SJCRH30 (cell line): Measurements from ENCODE around the gene MME. TPM values are rescaled to one million over a fixed set of nuclear protein-coding genes. Genes with fewer than 3 reads are reported as not detected.
A peak's percentile ranks its signal among the peaks of the same experiment; 100 is the strongest.
"Not testable (repeated sequence)": the region's sequence is repeated elsewhere in the genome, so short reads cannot be mapped to it uniquely, and the experiment has no call there.

Experiments used
- DNase-seq, 2 experiments: peaks; one replicate each; pipeline ENCODE4 v3.0.0-alpha.2; 2015 to 2020
- H3K27ac ChIP-seq: fragments of 250-450 bp; sonication (Bioruptor Pico); 2 replicates; pipeline ENCODE4 v1.5.1; 2020; ENCODE audit warnings: mild to moderate bottlenecking, moderate library complexity
- H3K27me3 ChIP-seq: fragments of 250-450 bp; sonication (Bioruptor Pico); 2 replicates; pipeline ENCODE4 v1.5.1; 2020; ENCODE audit warnings: mild to moderate bottlenecking, moderate library complexity
- H3K36me3 ChIP-seq: fragments of 250-450 bp; sonication (Bioruptor Pico); 2 replicates; pipeline ENCODE4 v1.5.1; 2020; ENCODE audit warnings: mild to moderate bottlenecking, moderate library complexity
- H3K4me1 ChIP-seq: fragments of 250-450 bp; sonication (Bioruptor Pico); 2 replicates; pipeline ENCODE4 v1.5.1; 2020; ENCODE audit warnings: mild to moderate bottlenecking, moderate library complexity
- H3K4me3 ChIP-seq: fragments of 250-450 bp; sonication (Bioruptor Pico); 2 replicates; pipeline ENCODE4 v1.5.1; 2020; ENCODE audit warnings: mild to moderate bottlenecking, moderate library complexity
- H3K9me3 ChIP-seq: fragments of 250-450 bp; sonication (Bioruptor Pico); replicated peaks from 2 replicates; pipeline ENCODE4 v1.5.1; 2020; ENCODE audit warnings: mild to moderate bottlenecking, moderate library complexity
- total RNA-seq: library from RNA; depleted of rRNA; stranded (reverse); fragments of >200 nt; shearing (Covaris generic); gene quantifications from 2 replicates; pipeline ENCODE4 v1.2.3, GENCODE V29; 2014

Gene MME
- total RNA-seq, 1 experiment from 2014 or later: 71.5 TPM

DNA sequence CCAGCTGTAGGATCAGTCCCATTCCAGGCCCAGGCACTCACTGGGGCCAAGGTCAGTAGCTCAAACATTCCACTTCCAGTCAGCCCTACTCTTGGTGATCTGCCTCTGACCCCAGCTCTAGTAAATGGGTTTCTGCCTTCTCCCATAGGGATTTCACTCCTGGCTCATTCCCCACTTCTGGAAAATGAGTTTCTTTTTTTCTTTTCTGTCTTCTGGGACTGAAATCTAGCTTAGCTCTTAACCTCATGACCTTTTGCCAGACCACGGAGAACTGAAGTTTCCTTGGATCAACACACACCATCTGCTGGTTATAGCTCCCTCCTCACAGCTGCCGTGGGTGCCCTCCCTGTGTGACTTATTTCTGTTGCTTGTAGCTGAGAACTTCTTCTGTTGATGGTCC lies 21.3 kb downstream of the MME start:
- Histone ChIP-seq H3K9me3 (peaks cover 9% of the 10 kb centered on the region), H3K36me3 (peaks cover 5% of the 10 kb centered on the region; the same call in 1 of the 2 replicates), H3K4me1 (peaks cover 5% of the 10 kb centered on the region; the same call in 1 of the 2 replicates), H3K27ac (no peak overlapping the region), H3K4me3 (no peak overlapping the region), H3K27me3 (no peaks in the 10 kb centered on the region)
- DNase-seq: peak; percentile 32 to 44

DNA sequence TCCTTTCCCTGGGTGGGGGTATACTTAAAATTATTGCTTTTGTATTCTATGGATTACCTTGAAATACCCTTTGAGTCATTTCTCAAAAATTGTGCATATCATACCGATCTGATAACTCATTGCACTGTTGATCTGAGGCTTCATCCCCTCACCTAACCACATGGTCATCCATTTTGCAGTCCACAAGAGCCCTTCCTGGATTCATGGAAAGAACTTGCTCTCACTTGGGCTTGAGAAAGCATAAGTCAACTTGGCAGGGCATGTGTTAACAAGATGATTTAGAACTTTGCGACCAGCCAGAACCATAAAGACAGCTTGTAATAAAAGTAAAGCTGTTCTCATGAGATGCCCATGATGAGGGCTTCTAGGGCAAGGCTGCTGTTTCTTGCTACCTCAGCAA lies 22.2 kb downstream of the MME start:
- Histone ChIP-seq H3K27ac (no peak overlapping the region), H3K4me3 (no peak overlapping the region), H3K36me3 (peaks cover 5% of the 10 kb centered on the region; the same call in 1 of the 2 replicates), H3K9me3 (peaks cover 9% of the 10 kb centered on the region), H3K4me1 (peaks cover 5% of the 10 kb centered on the region; the same call in 1 of the 2 replicates), H3K27me3 (no peaks in the 10 kb centered on the region)
- DNase-seq: no peak

DNA sequence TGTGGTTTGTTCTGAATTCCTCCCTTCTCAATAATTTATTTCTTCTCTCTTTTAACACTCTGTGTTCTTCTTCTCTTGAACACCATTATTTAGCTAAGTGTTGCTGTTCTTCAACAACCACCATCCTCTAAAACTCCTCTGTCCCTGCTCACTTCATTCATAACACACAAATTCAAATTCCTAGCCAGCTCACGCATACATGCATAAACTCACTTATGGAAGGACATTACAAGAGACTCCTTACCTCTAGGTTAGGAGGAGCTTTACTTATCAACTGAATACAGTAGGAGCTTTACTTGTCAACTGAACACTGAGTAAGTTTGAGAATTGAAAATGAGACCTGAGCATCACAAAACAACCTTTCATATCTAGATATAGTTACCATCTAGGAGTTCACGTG lies 23.6 kb downstream of the MME start:
- H3K36me3 ChIP-seq: peaks cover 5% of the 10 kb centered on the region; the same call in 1 of the 2 replicates
- H3K27me3 ChIP-seq: no peaks in the 10 kb centered on the region
- H3K4me1 ChIP-seq: peaks cover 5% of the 10 kb centered on the region; the same call in 1 of the 2 replicates
- no peak for DNase-seq
- H3K4me3 ChIP-seq: no peak overlapping the region
- H3K9me3 ChIP-seq: peaks cover 9% of the 10 kb centered on the region
- H3K27ac ChIP-seq: no peak overlapping the region

DNA sequence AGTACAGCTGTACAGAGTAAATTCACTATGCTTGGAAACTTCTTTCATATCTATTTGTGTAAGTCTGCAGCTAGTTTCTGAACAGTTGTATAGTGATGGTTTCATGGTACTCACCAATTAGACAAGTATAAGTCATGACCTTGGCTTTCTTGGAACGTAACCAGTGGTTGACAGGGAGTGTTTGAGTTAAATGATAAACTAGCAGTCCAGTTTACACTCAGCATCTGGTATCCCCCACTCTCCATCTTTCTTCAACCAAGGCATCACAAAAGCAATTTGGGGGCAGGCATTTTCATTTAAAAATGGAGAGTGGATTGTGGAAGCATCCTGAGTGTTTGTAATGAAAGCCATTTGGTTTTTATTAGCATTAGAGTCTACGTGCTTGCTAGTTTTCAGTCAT lies 26.0 kb downstream of the MME start:
- no peak for DNase-seq

DNA sequence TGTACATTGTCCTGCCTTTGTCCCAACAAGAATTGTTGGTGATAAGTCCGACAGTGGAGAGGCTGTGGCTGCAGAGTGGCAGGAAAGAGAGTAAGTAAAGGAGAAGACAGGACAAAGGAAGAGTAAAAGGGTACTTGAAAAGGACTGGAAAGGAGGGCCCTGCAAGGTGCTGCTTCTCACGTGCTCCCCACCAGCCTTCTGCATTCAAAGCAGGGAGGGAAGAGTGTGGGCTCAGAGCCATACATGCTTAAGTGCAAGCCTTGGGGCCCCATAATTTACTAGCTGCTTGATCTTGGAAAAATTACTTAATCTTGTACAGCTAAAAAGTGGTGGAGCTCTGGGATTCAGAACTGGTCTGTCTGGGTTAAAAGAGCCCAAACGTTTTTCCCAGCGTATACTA lies 29.9 kb downstream of the MME start:
- Histone ChIP-seq H3K27me3 (no peaks in the 10 kb centered on the region), H3K27ac (no peak overlapping the region), H3K4me1 (no peaks in the 10 kb centered on the region), H3K4me3 (no peak overlapping the region), H3K9me3 (no peaks in the 10 kb centered on the region), H3K36me3 (no peaks in the 10 kb centered on the region)
- no peak for DNase-seq

More for the DNA sequence above, 26.0 kb downstream of the MME start:
- Histone ChIP-seq H3K4me1 (peaks cover 3% of the 10 kb centered on the region; the same call in 1 of the 2 replicates), H3K27ac (no peak overlapping the region), H3K36me3 (no peaks in the 10 kb centered on the region), H3K9me3 (no peaks in the 10 kb centered on the region), H3K27me3 (no peaks in the 10 kb centered on the region), H3K4me3 (no peak overlapping the region)

DNA sequence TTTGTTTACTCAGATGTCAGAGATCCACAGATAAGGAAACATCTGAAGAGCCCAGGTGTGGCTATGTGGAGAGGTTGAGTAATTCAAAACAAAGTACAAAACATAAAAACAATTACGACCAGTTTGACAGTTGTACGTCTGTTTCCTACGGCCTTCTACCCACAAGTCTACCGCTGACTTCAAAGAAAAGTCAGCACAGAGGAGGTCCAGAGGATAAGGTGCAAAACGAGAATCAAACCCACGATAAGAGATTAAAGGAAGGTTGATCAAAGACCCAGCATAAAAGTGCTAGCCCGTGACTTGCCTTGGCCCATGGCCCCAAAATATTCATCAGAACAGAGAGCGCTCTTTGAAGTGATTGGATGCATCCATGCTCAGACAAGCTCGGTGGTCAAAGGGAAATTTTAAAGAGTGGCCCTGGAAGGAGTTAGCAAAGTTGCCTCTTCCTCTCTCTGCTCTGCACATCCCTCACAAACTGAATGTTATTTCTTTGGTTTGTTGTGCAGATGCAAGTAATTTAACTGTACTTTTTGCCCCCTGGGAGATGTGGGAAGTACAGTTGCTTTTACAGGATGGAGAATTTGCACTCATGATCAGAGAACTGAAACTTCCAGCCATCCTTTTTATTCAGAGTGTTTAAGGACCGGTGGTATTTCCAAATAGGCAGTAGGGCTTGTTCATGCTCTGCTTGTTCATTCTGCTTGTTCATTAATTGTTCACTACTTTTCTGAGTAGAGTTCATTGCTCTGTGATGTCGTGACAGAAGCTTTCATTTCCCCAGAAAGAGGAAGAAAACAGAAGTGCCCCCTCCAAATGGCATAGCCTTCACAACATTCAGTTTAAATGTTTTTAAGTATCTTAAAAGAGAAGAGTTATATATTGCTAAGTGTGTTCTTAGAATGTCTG lies 31.1 kb downstream of the MME start:
- no peaks in the 10 kb centered on the region for H3K9me3 ChIP-seq
- no peak overlapping the region for H3K27ac ChIP-seq
- no peaks in the 10 kb centered on the region for H3K27me3 ChIP-seq
- H3K36me3 ChIP-seq: no peaks in the 10 kb centered on the region
- no peaks in the 10 kb centered on the region for H3K4me1 ChIP-seq
- DNase-seq: no peak
- H3K4me3 ChIP-seq: no peak overlapping the region

DNA sequence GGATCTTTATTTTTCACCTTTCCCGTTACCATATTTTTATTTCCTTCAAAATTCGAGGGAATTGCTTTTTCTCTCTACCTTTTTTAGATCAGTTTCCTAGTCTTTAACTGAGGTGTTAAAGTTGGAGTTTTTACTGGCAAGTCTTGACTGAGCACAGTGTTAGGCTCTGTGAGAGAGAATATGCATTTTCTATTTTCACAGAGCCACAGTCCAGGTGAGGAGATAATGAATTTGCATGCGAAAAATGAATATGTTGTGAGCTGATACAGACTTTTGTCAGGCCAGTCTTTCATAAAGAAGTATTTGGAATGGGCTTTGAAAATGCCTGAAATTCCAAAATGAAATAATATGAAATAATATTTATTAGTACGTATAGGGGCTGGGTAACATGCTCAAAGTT lies 31.9 kb downstream of the MME start:
- H3K36me3 ChIP-seq: no peaks in the 10 kb centered on the region
- H3K9me3 ChIP-seq: no peaks in the 10 kb centered on the region
- DNase-seq: no peak
- no peak overlapping the region for H3K27ac ChIP-seq
- no peaks in the 10 kb centered on the region for H3K4me1 ChIP-seq
- no peak overlapping the region for H3K4me3 ChIP-seq
- no peaks in the 10 kb centered on the region for H3K27me3 ChIP-seq

DNA sequence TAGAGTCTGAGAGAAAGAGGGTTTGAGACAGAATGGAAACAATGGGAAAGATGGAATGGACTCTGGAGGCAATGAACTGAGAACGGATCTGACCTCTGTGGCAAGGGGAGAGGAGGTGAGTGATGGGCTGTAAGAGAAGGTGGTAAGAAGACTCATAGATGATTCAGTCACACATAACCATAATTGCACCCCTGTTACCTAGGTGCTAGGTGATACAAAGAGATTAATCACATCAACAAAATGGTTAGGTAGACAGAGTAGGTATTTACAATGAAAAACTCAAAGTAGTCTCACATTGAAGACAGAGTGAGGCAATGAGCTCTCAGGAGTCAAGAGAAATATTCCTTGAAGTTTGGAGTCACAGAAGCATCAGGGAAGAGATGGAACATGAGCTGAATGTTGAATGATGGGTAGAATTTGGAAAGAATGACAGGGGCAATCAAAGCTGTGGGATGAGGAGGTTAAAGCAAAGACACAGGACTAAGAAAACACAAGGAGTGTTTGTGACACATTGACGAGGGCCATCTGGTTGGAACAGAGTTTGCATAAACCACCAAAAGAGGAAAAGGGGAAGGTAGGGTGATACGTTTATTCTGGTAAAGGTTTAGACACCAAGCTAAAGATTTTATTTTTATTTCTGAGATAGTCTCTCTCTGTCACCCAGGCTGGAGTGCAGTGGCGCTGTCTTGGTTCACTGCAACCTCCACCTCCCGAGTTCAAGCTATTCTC lies 32.7 kb downstream of the MME start:
- Histone ChIP-seq H3K9me3 (no peaks in the 10 kb centered on the region), H3K36me3 (no peaks in the 10 kb centered on the region), H3K27ac (no peak overlapping the region), H3K4me3 (no peak overlapping the region), H3K4me1 (no peaks in the 10 kb centered on the region), H3K27me3 (no peaks in the 10 kb centered on the region)
- no peak for DNase-seq

DNA sequence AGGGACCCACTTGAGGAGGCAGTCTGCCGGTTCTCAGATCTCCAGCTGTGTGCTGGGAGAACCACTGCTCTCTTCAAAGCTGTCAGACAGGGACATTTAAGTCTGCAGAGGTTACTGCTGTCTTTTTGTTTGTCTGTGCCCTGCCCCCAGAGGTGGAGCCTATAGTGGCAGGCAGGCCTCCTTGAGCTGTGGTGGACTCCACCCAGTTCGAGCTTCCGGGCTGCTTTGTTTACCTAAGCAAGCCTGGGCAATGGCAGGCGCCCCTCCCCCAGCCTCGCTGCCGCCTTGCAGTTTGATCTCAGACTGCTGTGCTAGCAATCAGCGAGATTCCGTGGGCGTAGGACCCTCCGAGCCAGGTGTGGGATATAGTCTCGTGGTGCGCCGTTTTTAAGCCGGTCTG lies 44.6 kb downstream of the MME start:
- not testable (repeated sequence) for DNase-seq, H3K36me3 ChIP-seq, H3K9me3 ChIP-seq, H3K27me3 ChIP-seq, H3K4me3 ChIP-seq, H3K27ac ChIP-seq, H3K4me1 ChIP-seq

DNA sequence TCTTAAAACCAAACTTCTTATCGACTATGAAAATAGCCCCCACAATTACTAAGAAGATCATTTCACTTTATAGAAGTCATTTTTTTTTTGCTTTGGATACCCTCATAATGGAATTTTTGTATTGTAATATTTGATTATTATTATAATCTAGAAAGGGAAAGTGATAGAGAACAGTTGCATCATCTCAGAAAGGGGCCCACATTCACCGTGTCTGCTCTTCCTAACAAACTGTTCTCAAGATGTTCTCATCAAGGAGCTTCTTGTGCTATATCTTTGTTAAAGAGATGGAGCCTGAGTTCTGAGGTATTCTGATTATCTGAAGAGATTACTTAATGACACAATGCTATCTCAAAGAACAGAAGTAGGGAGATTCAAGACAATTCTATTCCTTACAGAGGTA lies 49.3 kb downstream of the MME start:
- Histone ChIP-seq H3K4me1 (no peaks in the 10 kb centered on the region), H3K4me3 (no peak overlapping the region), H3K9me3 (no peaks in the 10 kb centered on the region), H3K27ac (no peak overlapping the region), H3K36me3 (peaks cover 10% of the 10 kb centered on the region), H3K27me3 (no peaks in the 10 kb centered on the region)
- no peak for DNase-seq

DNA sequence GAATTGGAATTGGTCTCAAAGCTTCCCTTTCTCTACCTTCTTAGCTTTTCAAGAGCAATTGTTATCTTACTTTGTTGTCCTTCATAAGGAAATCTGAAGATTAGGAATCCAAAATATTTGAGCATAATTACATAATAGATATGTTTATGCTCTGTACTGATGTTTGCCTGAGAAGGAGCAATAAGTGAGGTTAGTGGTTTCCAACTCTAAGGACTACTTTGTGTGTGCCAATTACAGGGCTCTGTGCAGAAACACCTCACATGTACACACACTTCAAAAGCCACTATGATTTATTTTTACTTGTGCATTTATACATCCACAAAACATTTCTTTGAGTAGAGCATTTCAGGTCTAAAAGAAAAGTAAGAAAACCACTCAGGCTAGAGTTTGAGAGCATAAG lies 49.9 kb downstream of the MME start:
- Histone ChIP-seq H3K4me3 (no peak overlapping the region), H3K9me3 (no peaks in the 10 kb centered on the region)
- DNase-seq: no peak

DNA sequence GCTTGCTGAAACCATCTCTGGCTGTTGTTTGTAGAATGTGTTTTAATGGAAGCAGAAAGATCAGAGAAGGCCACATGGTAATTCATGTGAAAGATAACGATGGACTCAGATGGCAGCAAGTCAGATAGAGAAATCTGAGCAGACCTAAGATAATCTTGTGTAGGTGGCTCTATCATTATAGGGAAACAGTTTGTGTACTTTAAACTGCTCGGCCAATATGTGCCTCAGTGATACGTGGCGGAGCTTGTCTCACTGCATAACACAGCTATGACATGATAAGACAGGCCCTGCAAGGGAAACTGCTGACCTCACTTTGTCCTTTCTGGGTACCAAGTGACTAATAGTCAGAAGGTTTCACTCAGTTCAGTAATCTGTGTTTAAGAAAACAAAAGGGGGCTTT lies 51.0 kb downstream of the MME start:
- no peak for DNase-seq

More for the DNA sequence above, 49.9 kb downstream of the MME start:
- Histone ChIP-seq H3K36me3 (peaks cover 14% of the 10 kb centered on the region), H3K27ac (no peak overlapping the region), H3K4me1 (no peaks in the 10 kb centered on the region), H3K27me3 (no peaks in the 10 kb centered on the region)

DNA sequence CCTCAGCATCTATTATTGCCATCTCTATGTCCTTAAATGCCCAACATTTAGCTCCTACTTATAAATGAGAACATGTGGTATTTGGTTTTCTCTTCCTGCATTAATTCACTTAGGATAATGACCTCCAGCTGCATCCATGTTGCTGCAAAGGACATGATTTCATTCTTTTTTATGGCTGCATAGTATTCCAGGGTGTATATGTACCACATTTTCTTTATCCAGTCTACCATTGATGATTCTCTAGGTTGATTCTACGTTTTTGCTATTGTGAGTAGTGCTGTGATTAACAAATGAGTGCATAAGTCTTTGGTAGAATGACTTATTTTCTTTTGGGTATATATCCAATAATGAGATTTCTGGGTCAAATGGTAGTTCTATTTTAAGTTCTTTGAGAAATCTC lies 54.2 kb downstream of the MME start:
- not testable (repeated sequence) for H3K9me3 ChIP-seq, H3K4me3 ChIP-seq, H3K4me1 ChIP-seq, H3K27me3 ChIP-seq, DNase-seq, H3K27ac ChIP-seq
- H3K36me3 ChIP-seq: peaks cover 18% of the 10 kb centered on the region

More for the DNA sequence above, 51.0 kb downstream of the MME start:
- no peaks in the 10 kb centered on the region for H3K9me3 ChIP-seq
- H3K27ac ChIP-seq: no peak overlapping the region
- peaks cover 12% of the 10 kb centered on the region for H3K36me3 ChIP-seq
- no peaks in the 10 kb centered on the region for H3K4me1 ChIP-seq
- no peak overlapping the region for H3K4me3 ChIP-seq
- no peaks in the 10 kb centered on the region for H3K27me3 ChIP-seq

DNA sequence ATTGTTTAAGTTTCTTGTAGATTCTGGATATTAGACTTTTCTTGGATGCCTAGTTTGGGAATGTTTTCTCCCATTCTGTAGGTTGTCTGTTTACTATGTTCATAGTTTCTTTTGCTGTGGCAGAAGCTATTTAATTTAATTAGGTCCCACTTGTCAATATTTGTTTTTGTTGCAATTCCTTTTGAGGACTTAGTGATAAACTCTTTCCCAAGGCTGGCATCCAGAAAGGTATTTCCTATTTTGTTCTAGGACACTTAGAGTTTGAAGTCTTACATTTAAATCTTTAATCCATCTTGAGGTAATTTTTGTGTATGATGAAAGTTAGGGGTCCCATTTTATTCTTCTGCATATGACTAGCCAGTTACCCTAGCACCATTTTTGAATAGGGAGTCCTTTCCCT lies 54.9 kb downstream of the MME start:
- no peaks in the 10 kb centered on the region for H3K4me1 ChIP-seq
- no peaks in the 10 kb centered on the region for H3K9me3 ChIP-seq

DNA sequence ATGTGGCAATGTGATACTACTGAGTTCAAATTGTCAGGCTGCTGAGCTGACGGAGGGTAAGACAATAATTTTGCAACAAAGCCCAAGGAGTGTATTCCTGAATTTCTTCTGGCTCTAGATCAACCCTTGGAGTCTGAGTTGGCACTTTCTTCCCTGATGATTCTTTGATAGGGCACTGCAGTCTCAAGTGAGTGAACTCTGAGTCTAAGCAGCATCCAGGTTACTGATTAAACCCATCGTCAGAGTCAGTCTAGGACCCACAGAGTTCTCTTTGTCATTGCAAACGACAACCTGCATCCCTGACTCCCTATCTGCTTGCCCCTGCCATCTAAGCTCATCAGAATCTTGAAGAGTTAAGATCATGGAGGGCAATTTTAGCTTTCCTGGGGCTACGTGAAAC lies 58.6 kb downstream of the MME start:
- Histone ChIP-seq H3K36me3 (peaks cover 29% of the 10 kb centered on the region), H3K27ac (no peak overlapping the region), H3K27me3 (no peaks in the 10 kb centered on the region), H3K9me3 (no peaks in the 10 kb centered on the region), H3K4me1 (no peaks in the 10 kb centered on the region), H3K4me3 (no peak overlapping the region)
- DNase-seq: no peak

More for the DNA sequence above, 54.9 kb downstream of the MME start:
- Histone ChIP-seq H3K36me3 (peaks cover 19% of the 10 kb centered on the region), H3K4me3 (no peak overlapping the region), H3K27ac (no peak overlapping the region), H3K27me3 (no peaks in the 10 kb centered on the region)
- DNase-seq: no peak
